Measurements from ENCODE around the gene SLC19A1. TPM values are rescaled to one million over a fixed set of nuclear protein-coding genes. Genes with fewer than 3 reads are reported as not detected.

Gene SLC19A1
- total RNA-seq, 4 donors from 2014 or later = 10.7 to 70.8 (median 30.5) TPM

DNA sequence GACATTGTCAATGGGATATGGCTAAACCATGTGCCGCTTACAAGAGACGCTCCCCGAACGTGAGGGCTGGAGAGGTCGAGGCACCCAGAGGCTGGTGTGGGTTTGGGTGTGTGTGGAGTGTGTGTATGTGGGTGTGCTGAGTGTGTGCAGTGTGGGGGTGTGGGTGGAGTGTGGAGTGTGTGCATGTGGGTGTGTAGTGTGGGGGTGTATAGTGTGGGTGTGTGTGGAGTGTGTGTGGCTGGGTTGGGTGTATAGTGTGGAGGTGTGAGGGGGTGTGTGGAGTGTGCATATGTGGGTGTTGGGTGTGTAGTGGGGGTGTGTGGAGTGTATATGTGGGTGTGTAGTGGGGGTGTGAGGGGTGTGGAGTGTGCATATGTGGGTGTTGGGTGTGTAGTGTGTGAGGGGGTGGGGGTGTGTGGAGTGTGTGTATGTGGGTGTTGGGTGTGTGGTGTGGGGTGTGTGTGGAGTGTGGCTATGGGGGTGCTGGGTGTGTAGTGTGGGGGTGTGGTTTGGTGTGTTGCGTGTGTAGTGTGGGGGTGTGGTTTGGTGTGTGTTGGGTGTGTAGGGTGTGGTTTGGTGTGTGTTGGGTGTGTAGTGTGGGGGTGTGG, 42.2 kb downstream of the SLC19A1 start:
- peaks cover 0 to 12% (median 0%) of the 10 kb centered on the region in 3 donors for H3K36me3 ChIP-seq
- no peak overlapping the region for H3K27ac ChIP-seq
- no peak overlapping the region for H3K4me3 ChIP-seq
- H3K9me3 ChIP-seq = no peaks in the 10 kb centered on the region
- TF ChIP-seq, protein P1, sequence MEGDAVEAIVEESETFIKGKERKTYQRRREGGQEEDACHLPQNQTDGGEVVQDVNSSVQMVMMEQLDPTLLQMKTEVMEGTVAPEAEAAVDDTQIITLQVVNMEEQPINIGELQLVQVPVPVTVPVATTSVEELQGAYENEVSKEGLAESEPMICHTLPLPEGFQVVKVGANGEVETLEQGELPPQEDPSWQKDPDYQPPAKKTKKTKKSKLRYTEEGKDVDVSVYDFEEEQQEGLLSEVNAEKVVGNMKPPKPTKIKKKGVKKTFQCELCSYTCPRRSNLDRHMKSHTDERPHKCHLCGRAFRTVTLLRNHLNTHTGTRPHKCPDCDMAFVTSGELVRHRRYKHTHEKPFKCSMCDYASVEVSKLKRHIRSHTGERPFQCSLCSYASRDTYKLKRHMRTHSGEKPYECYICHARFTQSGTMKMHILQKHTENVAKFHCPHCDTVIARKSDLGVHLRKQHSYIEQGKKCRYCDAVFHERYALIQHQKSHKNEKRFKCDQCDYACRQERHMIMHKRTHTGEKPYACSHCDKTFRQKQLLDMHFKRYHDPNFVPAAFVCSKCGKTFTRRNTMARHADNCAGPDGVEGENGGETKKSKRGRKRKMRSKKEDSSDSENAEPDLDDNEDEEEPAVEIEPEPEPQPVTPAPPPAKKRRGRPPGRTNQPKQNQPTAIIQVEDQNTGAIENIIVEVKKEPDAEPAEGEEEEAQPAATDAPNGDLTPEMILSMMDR (IDR thresholded peaks at IDR 0.05) = no peak
- TF ChIP-seq POLR2A (IDR thresholded peaks at IDR 0.05) = no peak
- DNase-seq = peak in 1 of 3 donors; percentile 36
- H3K4me1 ChIP-seq = no peaks in the 10 kb centered on the region
- no peaks in the 10 kb centered on the region for H3K27me3 ChIP-seq

DNA sequence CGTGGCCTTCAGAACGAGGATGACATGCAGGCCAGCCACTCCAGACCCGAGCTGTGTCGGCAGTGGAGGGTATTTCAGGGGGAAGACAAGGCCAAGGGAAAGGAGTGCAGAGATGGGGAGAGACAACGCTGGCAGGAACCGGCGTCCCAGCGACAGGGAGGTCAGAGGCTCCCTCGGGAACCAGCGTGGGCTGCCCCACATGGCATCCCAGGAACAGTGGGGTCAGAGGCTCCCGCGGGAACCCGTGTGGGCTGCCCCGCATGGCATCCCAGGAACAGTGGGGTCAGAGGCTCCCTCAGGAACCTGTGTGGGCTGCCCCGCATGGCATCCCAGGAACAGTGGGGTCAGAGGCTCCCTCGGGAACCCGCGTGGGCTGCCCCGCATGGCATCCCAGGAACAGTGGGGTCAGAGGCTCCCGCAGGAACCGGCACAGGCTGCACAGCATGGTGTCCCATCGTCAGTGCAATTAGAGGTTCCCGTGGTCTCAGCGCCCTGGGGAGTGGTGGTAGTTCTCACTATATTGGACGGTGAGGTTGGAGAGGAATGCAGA, 43.0 kb downstream of the SLC19A1 start:
- no peak overlapping the region for H3K4me3 ChIP-seq
- peak in 1 of 3 donors; percentile 34 for DNase-seq
- TF ChIP-seq, protein P1 (IDR thresholded peaks at IDR 0.05) = no peak
- no peak for TF ChIP-seq POLR2A (IDR thresholded peaks at IDR 0.05)
- no peaks in the 10 kb centered on the region for H3K27me3 ChIP-seq
- no peak overlapping the region for H3K27ac ChIP-seq
- H3K4me1 ChIP-seq = no peaks in the 10 kb centered on the region
- H3K9me3 ChIP-seq = no peaks in the 10 kb centered on the region
- peaks cover 0 to 12% (median 0%) of the 10 kb centered on the region in 3 donors for H3K36me3 ChIP-seq

DNA sequence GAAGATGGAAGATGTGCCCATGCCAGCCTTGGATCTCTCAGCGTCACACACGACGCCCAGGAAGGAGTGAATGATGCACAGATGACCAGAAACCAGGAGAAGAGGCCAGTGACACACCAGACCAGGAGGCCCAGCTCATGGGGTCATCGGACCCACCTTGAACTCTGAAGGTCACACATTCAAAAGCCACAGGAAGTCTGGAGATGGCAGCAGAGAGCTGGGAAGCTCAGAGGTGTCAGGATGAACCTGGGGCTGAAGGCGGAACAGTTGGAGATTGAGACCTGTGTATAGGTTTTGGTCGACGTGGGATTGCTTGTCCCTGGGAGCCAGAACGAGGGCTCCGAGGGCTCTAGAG, 43.6 kb downstream of the SLC19A1 start:
- no peak for DNase-seq
- TF ChIP-seq, protein P1 (IDR thresholded peaks at IDR 0.05) = peak in 2 of 6 experiments; percentile 23 to 28
- TF ChIP-seq POLR2A (IDR thresholded peaks at IDR 0.05) = no peak
- peaks cover 0 to 12% (median 0%) of the 10 kb centered on the region in 3 donors for H3K36me3 ChIP-seq
- H3K4me3 ChIP-seq = no peak overlapping the region
- H3K4me1 ChIP-seq = no peaks in the 10 kb centered on the region
- H3K27me3 ChIP-seq = no peaks in the 10 kb centered on the region
- no peak overlapping the region for H3K27ac ChIP-seq
- H3K9me3 ChIP-seq = no peaks in the 10 kb centered on the region

DNA sequence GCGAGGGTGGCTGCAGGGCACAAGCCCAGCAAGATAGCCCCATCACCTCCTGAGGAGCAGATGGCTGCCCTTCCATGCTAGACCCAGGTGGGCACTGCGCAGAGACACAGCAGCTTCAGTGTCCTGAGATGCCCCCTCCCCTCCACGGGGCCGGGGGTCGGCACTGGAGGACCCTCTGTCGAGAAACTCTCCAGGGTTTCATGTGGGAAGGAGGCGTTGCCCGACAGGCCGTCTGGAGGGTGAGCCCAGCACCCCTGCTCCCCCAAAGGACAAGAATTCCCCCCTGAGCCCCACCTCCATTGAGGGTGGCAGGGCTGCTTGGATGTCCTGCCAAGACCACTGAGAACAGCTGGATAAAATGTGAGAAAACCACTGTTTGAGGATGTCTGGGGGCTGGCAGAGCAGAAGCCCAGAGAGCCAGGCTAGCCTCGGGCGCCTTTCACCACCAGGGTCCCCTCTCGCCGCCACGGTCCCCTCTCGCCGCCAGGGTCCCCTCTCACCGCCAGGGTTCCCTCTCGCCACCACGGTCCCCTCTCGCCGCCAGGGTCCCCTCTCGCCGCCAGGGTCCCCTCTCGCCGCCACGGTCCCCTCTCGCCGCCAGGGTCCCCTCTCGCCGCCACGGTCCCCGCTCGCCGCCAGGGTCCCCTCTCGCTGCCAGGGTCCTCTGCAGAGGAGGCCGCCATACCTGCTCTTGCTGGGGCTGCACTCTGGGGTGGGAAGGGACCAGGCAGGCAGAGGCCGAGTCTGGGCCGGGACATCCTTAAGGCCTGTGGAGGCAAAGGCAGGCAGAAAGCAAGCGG, 44.2 kb downstream of the SLC19A1 start:
- Histone ChIP-seq H3K4me3 (no peak overlapping the region), H3K27ac (no peak overlapping the region), H3K36me3 (peaks cover 0 to 12% (median 0%) of the 10 kb centered on the region in 3 donors), H3K9me3 (no peaks in the 10 kb centered on the region), H3K4me1 (no peaks in the 10 kb centered on the region), H3K27me3 (no peaks in the 10 kb centered on the region)
- DNase-seq = peak in 1 of 3 donors; percentile 42
- TF ChIP-seq, protein P1 (IDR thresholded peaks at IDR 0.05) = no peak
- TF ChIP-seq POLR2A (IDR thresholded peaks at IDR 0.05) = no peak

DNA sequence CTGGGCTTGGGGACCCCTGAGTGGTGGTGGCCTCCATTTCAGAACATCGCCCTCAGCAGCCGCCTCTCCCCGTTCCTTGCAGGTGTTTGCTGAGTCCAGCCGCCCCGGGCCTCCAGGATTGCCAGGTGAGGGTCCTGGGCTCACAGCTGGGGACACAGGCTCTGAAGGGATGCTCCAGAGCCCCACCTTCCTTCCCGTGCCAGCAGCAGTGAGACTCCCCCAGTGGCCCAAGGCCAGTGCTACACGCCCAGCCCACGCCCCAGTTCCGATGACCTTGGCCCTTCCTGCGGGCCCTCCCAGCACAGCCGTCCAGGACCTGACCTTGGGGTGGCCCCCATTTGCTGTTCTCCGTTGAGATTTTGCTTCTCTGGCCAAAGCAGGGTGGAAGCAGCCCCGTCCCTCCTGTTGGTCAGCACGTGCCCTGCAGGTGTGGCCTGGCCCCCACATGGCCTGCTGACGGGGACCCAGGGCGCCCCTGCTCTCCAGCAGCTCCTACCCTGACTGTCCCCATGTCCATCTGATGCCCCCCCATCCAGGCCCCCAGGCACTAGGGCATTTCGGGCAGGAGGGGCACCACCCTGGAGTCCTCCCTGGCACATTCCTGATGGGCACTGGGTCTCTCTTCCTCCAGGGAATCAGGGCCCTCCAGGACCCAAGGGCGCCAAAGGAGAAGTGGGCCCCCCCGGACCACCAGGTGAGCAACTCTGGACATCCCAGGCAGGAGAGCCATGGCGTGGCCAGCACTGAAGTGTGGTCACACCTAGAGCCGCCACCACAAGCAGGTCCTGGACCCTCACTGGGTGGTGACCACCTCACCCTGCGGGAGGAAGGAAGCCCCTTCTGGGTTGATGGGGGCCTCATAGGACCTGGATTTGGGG, 45.0 kb downstream of the SLC19A1 start:
- Histone ChIP-seq H3K27me3 (no peaks in the 10 kb centered on the region), H3K27ac (no peak overlapping the region), H3K9me3 (no peaks in the 10 kb centered on the region), H3K4me3 (no peak overlapping the region), H3K36me3 (peaks cover 0 to 12% (median 0%) of the 10 kb centered on the region in 3 donors), H3K4me1 (no peaks in the 10 kb centered on the region)
- DNase-seq = no peak
- TF ChIP-seq, protein P1 (IDR thresholded peaks at IDR 0.05) = no peak
- no peak for TF ChIP-seq POLR2A (IDR thresholded peaks at IDR 0.05)

Measured in Peyer's patch (tissue), 4 donors.